Pancreas (tissue), 10 donors: ENCODE results near the gene SMS. TPM values are rescaled to one million over a fixed set of nuclear protein-coding genes. Genes with fewer than 3 reads are reported as not detected.

Source experiments
- ATAC-seq, 4 donors: fragments of 200-7000 bp; cut with Tn5 transposase; one replicate each; pipeline versions ENCODE4 v1.8.0 to v1.9.1; 2020; ENCODE audit warnings: mild to moderate bottlenecking in 4 of 4, moderate library complexity in 4 of 4
- DNase-seq, 6 donors: peaks; one replicate each; pipeline ENCODE4 v3.0.0-alpha.2; 2020
- FAIRE-seq: peaks from 2 replicates; lab custom pipeline; 2012; peaks lifted over from hg19 to GRCh38; lab: Jason Lieb, UNC
- H3K27ac ChIP-seq, 4 donors: fragments of 200-600 bp; sonication (generic); 1 replicate in 3 of 4; 2 replicates in 1 of 4; pipeline versions ENCODE4 v1.5.0 to v1.8.0; 2020
- H3K27me3 ChIP-seq, 4 donors: fragments of 200-600 bp; one replicate each; pipeline ENCODE4 v1.8.0; 2021
- H3K36me3 ChIP-seq, 3 donors: fragments of 200-600 bp; sonication (generic) in 1 of 3; one replicate each; pipeline versions ENCODE4 v1.5.0 to v1.8.0; 2020 to 2021
- H3K4me1 ChIP-seq, 3 donors: fragments of 200-600 bp; one replicate each; pipeline ENCODE4 v1.8.0; 2021
- H3K4me3 ChIP-seq, 4 donors: fragments of 200-600 bp; sonication (generic) in 2 of 4; one replicate each; pipeline versions ENCODE4 v1.5.0 to v1.8.0; 2020 to 2021
- H3K9me3 ChIP-seq, 4 donors: fragments of 200-600 bp; one replicate each; pipeline ENCODE4 v1.8.0; 2021
- CTCF ChIP-seq, 4 donors: fragments of 200-600 bp; sonication (generic) in 3 of 4; IDR thresholded peaks; one replicate each; pipeline versions ENCODE4 v1.5.0 to v1.8.0; 2021; ENCODE audit warnings: antibody characterized with exemption in 4 of 4
- WGBS, 2 donors: extraction: QIAGEN DNeasy Blood & Tissue Kit; methylation state at CpG; one replicate each; pipeline ENCODE4 v1.1.7; 2013; 5-methylcytosine and 5-hydroxymethylcytosine counted together
- intact Hi-C, 3 donors: fragments of 100-400 bp; cut with DNase I; formaldehyde crosslinking; loops; one replicate each; pipeline versions ENCODE4 v1.11.1 to v1.14.2; 2022
- polyA plus RNA-seq, 2 donors: library from polyadenylated mRNA; stranded (reverse); fragments of 200-250 nt; gene quantifications; one replicate each; pipeline ENCODE4 v1.2.3, GENCODE V29; 2013
- total RNA-seq, 6 donors: library from RNA; stranded (reverse); fragmentation: NEBNext Ultra II Directional in 4 of 6; extraction: Animal tissue kit (Norgen Biotek cat#: 25700) in 4 of 6; gene quantifications; one replicate each; pipeline versions ENCODE4 v1.2.1 to v1.2.4, GENCODE V29; 2021 to 2023
- donor health status: healthy with polysubstance abuse.
- donor health status: DM: no; HTN: no; CAD: no; lungs with moderate emphysema.
- donor health status: DM: no; HTN: no; CAD: no.
- donor health status: control.
- donor health status: control.
- donor health status: Bipolar disorder and iron deficiency.
- donor health status: DM: yes; HTN: yes; CAD: no.
- donor health status: DM: no; HTN: no; CAD: no.
- donor health status: DM: no; HTN: no; CAD: no.
- donor health status: DM: yes; HTN: yes; CAD: no.

SMS gene
- total and polyA plus RNA-seq, 8 donors, result 12.1 to 36.8 (median 19.6) TPM

GRCh38 chrX:21963731-21964405 lies 23.4 kb downstream of the SMS start:
- Histone ChIP-seq H3K4me3 (no peak overlapping the region), H3K4me1 (peaks cover 0 to 4% (median 0%) of the 10 kb centered on the region in 3 donors), H3K27ac (no peak overlapping the region), H3K27me3 (no peaks in the 10 kb centered on the region), H3K36me3 (no peaks in the 10 kb centered on the region), H3K9me3 (no peaks in the 10 kb centered on the region)
- FAIRE-seq (no peak), DNase-seq (no peak), ATAC-seq (peak in 2 of 4 donors; percentile 40)
- TF ChIP-seq CTCF (IDR thresholded peaks at IDR 0.05), result no peak
- intact Hi-C loops, result no loop called here
- 86% methylated on average over 8 of the region's 8 CpGs for WGBS, 2 donors

DNA sequence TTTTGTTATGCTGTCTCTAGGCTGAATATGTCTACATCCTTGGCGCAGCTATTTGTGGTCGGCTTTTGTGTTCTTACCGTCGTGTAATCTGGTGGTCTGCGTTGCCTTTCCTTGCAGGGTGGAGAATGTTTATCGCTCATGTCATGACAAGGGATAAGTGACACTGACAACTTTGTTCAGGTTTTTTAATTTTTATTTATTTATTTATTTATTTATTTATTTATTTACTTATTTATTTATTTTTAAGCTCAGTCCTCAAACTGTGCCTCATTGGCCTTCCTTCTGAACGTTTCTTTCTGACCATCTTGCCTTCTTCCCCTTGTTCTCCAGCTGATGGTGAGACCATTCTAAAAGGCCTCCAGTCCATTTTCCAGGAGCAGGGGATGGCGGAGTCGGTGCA lies 26.4 kb downstream of the SMS start:
- no peaks in the 10 kb centered on the region for H3K36me3 ChIP-seq
- DNase-seq, result no peak
- no peak overlapping the region for H3K27ac ChIP-seq
- H3K9me3 ChIP-seq, result no peaks in the 10 kb centered on the region
- H3K4me3 ChIP-seq, result no peak overlapping the region
- intact Hi-C loops, result no loop called here
- no peaks in the 10 kb centered on the region for H3K27me3 ChIP-seq
- no peak for FAIRE-seq
- no peak for TF ChIP-seq CTCF (IDR thresholded peaks at IDR 0.05)
- WGBS, 2 donors, result 91 to 96% methylated on average over 9 of the region's 9 CpGs
- no peak for ATAC-seq
- H3K4me1 ChIP-seq, result no peaks in the 10 kb centered on the region

DNA sequence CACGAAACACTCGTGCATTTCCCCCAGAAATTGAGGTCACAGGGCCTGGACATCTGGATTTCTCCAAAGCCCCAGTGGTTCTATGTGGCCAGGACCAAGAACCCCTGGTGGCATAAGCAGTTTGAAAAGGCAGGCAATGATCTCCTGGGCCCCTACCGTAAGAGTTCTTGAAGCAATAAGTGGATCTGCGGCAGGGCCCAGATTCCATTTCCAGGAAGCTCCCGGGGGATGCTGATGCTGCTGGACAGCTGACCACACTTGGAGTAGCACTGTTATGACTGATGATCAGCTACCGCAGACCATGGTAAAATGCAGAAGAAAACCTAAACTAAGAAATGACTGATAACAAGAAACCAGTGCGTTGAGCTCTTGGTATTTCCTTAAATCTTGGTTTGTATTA lies 27.8 kb downstream of the SMS start:
- Histone ChIP-seq H3K27ac (no peak overlapping the region), H3K36me3 (no peaks in the 10 kb centered on the region), H3K9me3 (no peaks in the 10 kb centered on the region), H3K4me1 (no peaks in the 10 kb centered on the region), H3K4me3 (no peak overlapping the region), H3K27me3 (no peaks in the 10 kb centered on the region)
- no peak for FAIRE-seq
- DNase-seq, result no peak
- TF ChIP-seq CTCF (IDR thresholded peaks at IDR 0.05), result no peak
- ATAC-seq, result no peak
- WGBS, 2 donors, result 83 to 89% methylated on average over 7 of the region's 7 CpGs
- intact Hi-C loops, result no loop called here

- H3K27me3 ChIP-seq, result no peaks in the 10 kb centered on the region
- TF ChIP-seq CTCF (IDR thresholded peaks at IDR 0.05), result no peak
- 83 to 98% methylated on average over 4 of the region's 4 CpGs for WGBS, 2 donors
- H3K36me3 ChIP-seq, result no peaks in the 10 kb centered on the region
- H3K27ac ChIP-seq, result no peak overlapping the region
- no peak overlapping the region for H3K4me3 ChIP-seq
- no peaks in the 10 kb centered on the region for H3K4me1 ChIP-seq
- FAIRE-seq (no peak), ATAC-seq (no peak), DNase-seq (no peak)
- intact Hi-C loops, result no loop called here
- no peaks in the 10 kb centered on the region for H3K9me3 ChIP-seq
Measured at GRCh38 chrX:21970326-21970725, 29.8 kb downstream of the SMS start.

GRCh38 chrX:21972046-21972445 lies 31.5 kb downstream of the SMS start:
- no peaks in the 10 kb centered on the region for H3K9me3 ChIP-seq
- DNase-seq, result no peak
- H3K4me1 ChIP-seq, result no peaks in the 10 kb centered on the region
- intact Hi-C loops, result no loop called here
- no peak overlapping the region for H3K27ac ChIP-seq
- no peaks in the 10 kb centered on the region for H3K36me3 ChIP-seq
- TF ChIP-seq CTCF (IDR thresholded peaks at IDR 0.05), result no peak
- ATAC-seq, result no peak
- 76 to 78% methylated on average over 5 of the region's 5 CpGs for WGBS, 2 donors
- no peaks in the 10 kb centered on the region for H3K27me3 ChIP-seq
- no peak for FAIRE-seq
- H3K4me3 ChIP-seq, result no peak overlapping the region
